ENCODE measurements around the gene CRIP3. TPM values are rescaled to one million over a fixed set of nuclear protein-coding genes. Genes with fewer than 3 reads are reported as not detected.
A peak's percentile ranks its signal among the peaks of the same experiment; 100 is the strongest.
"Not testable (repeated sequence)": the region's sequence is repeated elsewhere in the genome, so short reads cannot be mapped to it uniquely, and the experiment has no call there.

CRIP3 gene, protein sequence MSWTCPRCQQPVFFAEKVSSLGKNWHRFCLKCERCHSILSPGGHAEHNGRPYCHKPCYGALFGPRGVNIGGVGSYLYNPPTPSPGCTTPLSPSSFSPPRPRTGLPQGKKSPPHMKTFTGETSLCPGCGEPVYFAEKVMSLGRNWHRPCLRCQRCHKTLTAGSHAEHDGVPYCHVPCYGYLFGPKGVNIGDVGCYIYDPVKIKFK
- 1 to 10 TPM in 1 of 2 donors, not detected in 1; 2.0 TPM for total RNA-seq

DNA sequence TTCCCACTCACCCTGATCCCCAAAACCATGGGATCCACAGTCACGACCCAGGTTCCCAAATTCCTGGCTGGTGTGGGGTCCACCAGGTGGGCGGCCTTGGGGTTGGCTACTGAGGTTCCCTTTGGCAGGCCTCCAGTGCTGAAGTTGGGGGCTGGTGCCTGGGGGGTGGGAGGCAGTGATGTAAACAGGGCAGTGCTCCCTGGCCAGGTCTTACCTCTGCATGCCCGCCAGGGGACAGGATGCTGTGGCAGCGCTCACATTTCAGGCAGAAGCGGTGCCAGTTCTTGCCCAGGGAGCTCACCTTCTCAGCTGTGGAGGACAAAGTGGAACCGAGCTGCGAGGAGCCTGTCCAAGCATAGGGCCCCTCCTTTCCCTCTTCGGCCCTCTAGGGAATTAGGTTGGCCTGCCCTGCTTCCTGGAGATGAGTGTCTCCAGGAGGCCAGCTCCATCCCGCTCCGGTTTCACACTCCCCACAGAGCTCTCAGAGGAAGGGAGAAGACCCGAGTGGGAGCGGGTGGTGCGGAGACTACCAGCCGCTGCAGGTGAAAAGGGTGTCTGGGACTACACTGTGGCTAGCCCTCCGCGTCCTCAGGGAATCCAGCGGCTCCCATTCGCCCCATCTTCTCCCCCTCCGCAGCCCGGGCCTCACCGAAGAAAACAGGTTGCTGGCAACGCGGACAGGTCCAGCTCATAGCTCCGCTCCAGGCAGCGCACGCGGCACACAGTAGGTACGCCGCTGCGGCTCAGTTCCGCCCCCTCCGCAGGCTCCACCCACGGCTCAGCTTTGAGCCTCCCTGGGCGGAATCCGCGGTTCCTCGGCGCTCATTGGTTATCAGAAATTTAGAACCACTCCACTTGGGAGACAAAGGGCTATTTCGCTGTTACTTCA lies at the start of gene CRIP3:
Gene CRIP3, minus strand, starts transcription at position 726 of the 889 bp plus-strand sequence. Its CDS starts 34 bp downstream, at position 692.
- Mint-ChIP-seq H3K4me1 (ENCODE audit: low read depth in 2 of 2) (peaks cover 0 to 7% of the 10 kb centered on the region in 2 donors), H3K9me3 (no peaks in the 10 kb centered on the region), H3K4me3 (peak within 1 kb of the TSS; percentile 68), H3K36me3 (no peaks in the 10 kb centered on the region), H3K27me3 (peaks cover 7% of the 10 kb centered on the region in 2 donors), H3K27ac (no peak within 1 kb of the TSS)
- no peak for DNase-seq (ENCODE audit: low spot score)
- ATAC-seq, result peak; percentile 80 to 83

- DNase-seq (ENCODE audit: low spot score) (no peak), ATAC-seq (no peak)
- Mint-ChIP-seq H3K27me3 (no peaks in the 10 kb centered on the region), H3K27ac (no peak overlapping the region), H3K9me3 (no peaks in the 10 kb centered on the region), H3K4me1 (ENCODE audit: low read depth in 2 of 2) (peaks cover 0 to 2% of the 10 kb centered on the region in 2 donors), H3K4me3 (no peak overlapping the region), H3K36me3 (peaks cover 10% of the 10 kb centered on the region)
These were observed 47.4 kb upstream of the CRIP3 start for GRCh38 chr6:43355862-43356590.

DNA sequence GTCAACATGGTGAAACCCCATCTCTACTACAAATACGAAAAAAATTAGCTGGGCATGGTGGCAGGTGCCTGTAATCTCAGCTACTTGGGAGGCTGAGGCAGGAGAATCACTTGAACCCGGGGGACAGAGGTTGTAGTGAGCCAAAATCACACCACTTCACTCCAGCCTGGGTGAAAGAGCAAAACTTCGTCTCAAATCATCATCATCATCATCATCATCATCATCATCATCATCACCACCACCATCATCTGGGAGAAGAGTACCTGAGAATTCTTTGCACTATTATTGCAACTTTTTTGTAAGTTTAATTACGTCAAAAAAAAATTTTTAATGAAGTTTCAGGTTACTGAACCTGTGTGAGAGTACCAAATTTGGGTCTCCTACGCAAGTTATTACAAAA lies 43.3 kb upstream of the CRIP3 start:
- not testable (repeated sequence) for H3K27me3 Mint-ChIP-seq; H3K9me3 Mint-ChIP-seq; H3K4me3 Mint-ChIP-seq; ATAC-seq; H3K27ac Mint-ChIP-seq; DNase-seq (ENCODE audit: low spot score); H3K36me3 Mint-ChIP-seq; H3K4me1 Mint-ChIP-seq (ENCODE audit: low read depth in 2 of 2)

GRCh38 chr6:43347444-43347843 lies 38.8 kb upstream of the CRIP3 start:
- DNase-seq (ENCODE audit: low spot score), result no peak
- no peaks in the 10 kb centered on the region for H3K27me3 Mint-ChIP-seq
- H3K4me1 Mint-ChIP-seq (ENCODE audit: low read depth in 2 of 2), result peaks cover 0 to 3% of the 10 kb centered on the region in 2 donors
- no peak for ATAC-seq
- no peak overlapping the region for H3K4me3 Mint-ChIP-seq
- no peak overlapping the region for H3K27ac Mint-ChIP-seq
- H3K36me3 Mint-ChIP-seq, result peaks cover 8% of the 10 kb centered on the region
- no peaks in the 10 kb centered on the region for H3K9me3 Mint-ChIP-seq

DNA sequence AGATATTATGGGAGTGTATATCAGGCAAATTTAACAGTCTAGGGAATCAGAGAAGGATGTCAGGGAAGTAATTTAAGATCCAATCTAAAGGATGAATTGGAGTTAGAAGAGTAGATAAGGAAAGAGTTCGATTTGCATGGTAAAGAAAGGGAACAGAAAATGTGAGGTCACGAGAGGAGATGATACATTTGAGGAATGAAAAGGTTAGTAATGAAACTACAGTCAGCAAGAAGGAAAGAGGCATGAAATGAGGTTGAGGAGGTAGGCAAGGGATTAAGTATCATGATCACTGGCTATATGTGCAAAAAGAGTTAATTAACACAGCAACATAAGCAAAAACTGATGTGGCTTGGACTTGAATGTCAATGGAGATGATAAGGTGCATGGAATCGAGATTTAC lies 38.4 kb upstream of the CRIP3 start:
- peaks cover 0 to 3% of the 10 kb centered on the region in 2 donors for H3K4me1 Mint-ChIP-seq (ENCODE audit: low read depth in 2 of 2)
- H3K9me3 Mint-ChIP-seq, result no peaks in the 10 kb centered on the region
- DNase-seq (ENCODE audit: low spot score) (no peak), ATAC-seq (no peak)
- no peaks in the 10 kb centered on the region for H3K27me3 Mint-ChIP-seq
- no peak overlapping the region for H3K4me3 Mint-ChIP-seq
- H3K27ac Mint-ChIP-seq, result no peak overlapping the region
- H3K36me3 Mint-ChIP-seq, result peaks cover 8% of the 10 kb centered on the region

- DNase-seq (ENCODE audit: low spot score); H3K4me3 Mint-ChIP-seq; ATAC-seq: not testable (repeated sequence)
These were observed 37.6 kb upstream of the CRIP3 start for GRCh38 chr6:43346243-43346642.

DNA sequence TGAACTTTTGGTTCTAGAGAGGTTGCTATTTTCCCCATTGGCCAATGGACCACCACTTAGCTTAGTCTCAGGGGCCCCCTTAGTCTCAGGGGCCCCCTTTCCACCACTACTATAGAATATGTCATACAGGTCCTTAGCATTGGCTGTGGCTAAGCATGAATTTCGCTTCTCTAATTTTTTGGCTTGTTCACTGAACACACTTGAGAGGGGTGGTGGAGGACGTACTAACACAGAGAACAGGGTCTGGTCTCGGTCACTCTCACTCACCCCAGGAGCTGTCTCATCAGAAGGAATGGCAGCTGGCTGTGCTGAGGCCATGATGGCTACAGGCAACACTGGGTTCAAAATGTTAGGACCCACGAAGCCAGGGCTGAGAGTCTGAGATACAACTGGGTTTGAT lies 30.5 kb upstream of the CRIP3 start:
- Mint-ChIP-seq H3K4me3 (no peak overlapping the region), H3K27me3 (no peaks in the 10 kb centered on the region)
- no peak for ATAC-seq

More at GRCh38 chr6:43346243-43346642, 37.6 kb upstream of the CRIP3 start:
- not testable (repeated sequence) for H3K27ac Mint-ChIP-seq; H3K4me1 Mint-ChIP-seq (ENCODE audit: low read depth in 2 of 2); H3K27me3 Mint-ChIP-seq; H3K9me3 Mint-ChIP-seq; H3K36me3 Mint-ChIP-seq

DNA sequence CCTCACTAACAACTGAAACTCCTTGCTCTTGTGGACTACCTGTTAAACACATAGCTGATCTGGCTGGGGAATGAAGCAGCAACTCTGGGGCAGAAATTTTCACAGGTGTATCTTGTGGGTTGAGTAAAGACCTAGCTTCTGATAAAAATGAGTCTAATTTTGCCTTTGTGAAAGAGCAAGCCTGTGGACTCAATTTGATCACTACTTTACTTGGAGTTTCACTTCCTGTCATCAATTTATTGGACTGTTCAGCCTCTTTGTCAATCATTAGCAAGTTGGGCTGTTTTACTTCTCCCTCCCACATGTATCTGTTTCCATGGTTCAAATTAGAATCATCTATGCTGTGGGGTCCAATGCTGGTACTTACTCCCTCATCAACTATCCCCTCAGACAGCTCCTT lies 29.6 kb upstream of the CRIP3 start:
- ATAC-seq (no peak), DNase-seq (ENCODE audit: low spot score) (no peak)
- Mint-ChIP-seq H3K4me3 (no peak overlapping the region), H3K9me3 (no peaks in the 10 kb centered on the region), H3K27ac (peak overlapping the region in 1 of 2 donors; percentile 28), H3K36me3 (peaks cover 21% of the 10 kb centered on the region), H3K27me3 (no peaks in the 10 kb centered on the region), H3K4me1 (ENCODE audit: low read depth in 2 of 2) (peaks cover 0 to 3% of the 10 kb centered on the region in 2 donors)

More for the DNA sequence above, 30.5 kb upstream of the CRIP3 start:
- Mint-ChIP-seq H3K9me3 (no peaks in the 10 kb centered on the region), H3K4me1 (ENCODE audit: low read depth in 2 of 2) (peaks cover 0 to 3% of the 10 kb centered on the region in 2 donors), H3K36me3 (peaks cover 21% of the 10 kb centered on the region), H3K27ac (no peak overlapping the region)
- no peak for DNase-seq (ENCODE audit: low spot score)

DNA sequence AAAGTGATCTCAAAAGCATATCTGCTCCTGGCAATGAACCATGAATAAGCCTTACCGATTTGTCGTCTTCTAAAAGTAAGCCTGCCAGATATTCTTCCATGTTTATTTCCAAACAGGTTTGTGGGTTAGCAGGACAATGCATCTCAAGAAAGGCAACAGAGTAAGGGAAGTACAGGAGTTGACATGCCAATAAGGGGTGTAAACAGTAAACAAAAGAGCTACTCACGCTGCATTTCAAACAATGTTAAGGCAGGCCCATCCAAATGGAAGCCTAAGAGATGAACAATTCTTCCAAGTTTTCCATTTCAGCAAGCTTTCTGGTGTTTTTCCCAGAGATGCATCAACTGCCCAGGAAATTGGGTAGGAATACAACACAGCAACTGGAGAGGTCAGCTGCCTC lies 27.8 kb upstream of the CRIP3 start:
- no peak overlapping the region for H3K27ac Mint-ChIP-seq
- no peaks in the 10 kb centered on the region for H3K9me3 Mint-ChIP-seq
- DNase-seq (ENCODE audit: low spot score) (no peak), ATAC-seq (no peak)
- no peak overlapping the region for H3K4me3 Mint-ChIP-seq
- H3K4me1 Mint-ChIP-seq (ENCODE audit: low read depth in 2 of 2), result peaks cover 4 to 5% of the 10 kb centered on the region in 2 donors
- no peaks in the 10 kb centered on the region for H3K27me3 Mint-ChIP-seq
- peaks cover 13% of the 10 kb centered on the region for H3K36me3 Mint-ChIP-seq

GRCh38 chr6:43335469-43335868 lies 26.8 kb upstream of the CRIP3 start:
- DNase-seq (ENCODE audit: low spot score) (no peak), ATAC-seq (no peak)
- Mint-ChIP-seq H3K27ac (peak overlapping the region in 1 of 2 donors; percentile 24), H3K27me3 (no peaks in the 10 kb centered on the region), H3K4me3 (no peak overlapping the region), H3K9me3 (no peaks in the 10 kb centered on the region), H3K36me3 (peaks cover 6% of the 10 kb centered on the region), H3K4me1 (ENCODE audit: low read depth in 2 of 2) (peaks cover 4 to 5% of the 10 kb centered on the region in 2 donors)

DNA sequence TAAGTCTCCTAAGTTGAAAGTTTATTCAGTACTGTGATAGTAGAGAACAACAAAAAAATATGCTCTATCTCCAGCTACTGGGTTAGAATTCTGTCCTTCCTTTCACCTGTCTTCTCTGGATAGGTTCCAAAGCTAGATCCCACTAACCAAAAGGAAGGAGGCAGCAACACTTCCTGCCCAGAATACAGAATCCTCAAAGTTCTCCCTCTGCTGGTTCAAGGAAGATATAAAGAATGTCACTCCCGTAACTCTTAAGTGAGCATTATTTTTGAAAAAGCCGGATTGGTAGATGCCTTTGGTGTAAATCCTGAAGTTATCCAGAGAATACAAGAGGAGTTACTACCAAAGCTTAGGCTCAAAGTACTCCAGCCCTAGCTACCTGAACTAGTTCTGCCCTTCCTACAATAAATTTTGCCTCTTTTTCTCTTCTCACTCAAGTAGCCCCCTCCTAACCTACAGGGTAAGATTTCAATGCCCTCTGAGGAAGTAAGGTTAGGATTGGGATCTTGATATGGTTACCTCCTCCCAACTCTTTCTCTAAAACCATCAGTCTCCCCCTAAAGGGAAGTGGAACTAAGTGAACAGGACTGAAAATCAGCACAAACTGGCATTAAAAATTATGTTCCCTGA lies 26.0 kb upstream of the CRIP3 start:
- Mint-ChIP-seq H3K27me3 (no peaks in the 10 kb centered on the region), H3K4me1 (ENCODE audit: low read depth in 2 of 2) (peaks cover 4 to 5% of the 10 kb centered on the region in 2 donors), H3K4me3 (no peak overlapping the region), H3K9me3 (no peaks in the 10 kb centered on the region), H3K27ac (peak overlapping the region in 1 of 2 donors; percentile 24), H3K36me3 (no peaks in the 10 kb centered on the region)
- no peak for ATAC-seq
- no peak for DNase-seq (ENCODE audit: low spot score)

- H3K27me3 Mint-ChIP-seq, result no peaks in the 10 kb centered on the region
- H3K4me3 Mint-ChIP-seq, result no peak overlapping the region
- ATAC-seq, result no peak
- no peak for DNase-seq (ENCODE audit: low spot score)
- H3K4me1 Mint-ChIP-seq (ENCODE audit: low read depth in 2 of 2), result peaks cover 4 to 5% of the 10 kb centered on the region in 2 donors
- H3K9me3 Mint-ChIP-seq, result no peaks in the 10 kb centered on the region
- H3K36me3 Mint-ChIP-seq, result no peaks in the 10 kb centered on the region
- H3K27ac Mint-ChIP-seq, result no peak overlapping the region
These were observed 23.3 kb upstream of the CRIP3 start for GRCh38 chr6:43331891-43332290.

DNA sequence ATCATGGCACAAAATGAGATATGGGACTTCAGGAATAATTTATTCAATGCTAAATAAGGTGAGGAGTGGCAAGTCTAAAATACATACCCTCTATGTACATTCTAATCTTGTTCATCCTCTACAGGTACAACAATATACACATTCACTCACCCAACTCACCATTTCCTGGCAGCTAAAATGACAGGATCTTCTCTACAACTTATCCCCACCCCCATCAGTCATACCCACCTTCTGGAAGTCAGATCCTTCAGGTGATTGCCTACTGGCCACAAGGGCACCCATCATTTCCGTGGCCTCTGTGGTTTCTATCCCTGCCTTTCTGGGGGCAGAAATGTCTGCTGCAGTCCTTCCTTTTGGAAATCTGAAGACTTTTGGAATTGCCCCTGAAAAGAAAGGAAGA lies 22.8 kb upstream of the CRIP3 start:
- Mint-ChIP-seq H3K9me3 (no peaks in the 10 kb centered on the region), H3K36me3 (no peaks in the 10 kb centered on the region), H3K27me3 (no peaks in the 10 kb centered on the region), H3K27ac (no peak overlapping the region), H3K4me3 (no peak overlapping the region), H3K4me1 (ENCODE audit: low read depth in 2 of 2) (peaks cover 4 to 5% of the 10 kb centered on the region in 2 donors)
- ATAC-seq (no peak), DNase-seq (ENCODE audit: low spot score) (no peak)
